ENCODE measurements around the gene PNMA8C.
"Not testable (repeated sequence)": the region's sequence is repeated elsewhere in the genome, so short reads cannot be mapped to it uniquely, and the experiment has no call there.

Gene PNMA8C

GRCh38 chr19:46411088-46411924, 17.4 kb downstream of the PNMA8C start:
- no peak for TF ChIP-seq ZNF274 (IDR thresholded peaks at IDR 0.05; ENCODE audit: low read depth, low read length)

GRCh38 chr19:46410205-46411087, 18.3 kb downstream of the PNMA8C start:
- no peak for TF ChIP-seq ZNF274 (IDR thresholded peaks at IDR 0.05; ENCODE audit: low read depth, low read length)
- H3K4me3 ChIP-seq (ENCODE audit: low read length) = no peak overlapping the region

More at GRCh38 chr19:46411088-46411924, 17.4 kb downstream of the PNMA8C start:
- H3K4me3 ChIP-seq (ENCODE audit: low read length) = no peak overlapping the region

- no peak overlapping the region for H3K4me3 ChIP-seq (ENCODE audit: low read length)
- no peak for TF ChIP-seq ZNF274 (IDR thresholded peaks at IDR 0.05; ENCODE audit: low read depth, low read length)
Measured at GRCh38 chr19:46409191-46409590, 19.5 kb downstream of the PNMA8C start.

GRCh38 chr19:46408664-46409039, 20.1 kb downstream of the PNMA8C start:
- TF ChIP-seq ZNF274 (IDR thresholded peaks at IDR 0.05; ENCODE audit: low read depth, low read length) = no peak
- H3K4me3 ChIP-seq (ENCODE audit: low read length) = no peak overlapping the region

GRCh38 chr19:46407856-46408663, 20.7 kb downstream of the PNMA8C start:
- no peak overlapping the region for H3K4me3 ChIP-seq (ENCODE audit: low read length)

GRCh38 chr19:46406976-46407375, 21.8 kb downstream of the PNMA8C start:
- H3K4me3 ChIP-seq (ENCODE audit: low read length) = no peak overlapping the region

More at GRCh38 chr19:46407856-46408663, 20.7 kb downstream of the PNMA8C start:
- TF ChIP-seq ZNF274 (IDR thresholded peaks at IDR 0.05; ENCODE audit: low read depth, low read length) = no peak

GRCh38 chr19:46404753-46405468, 23.8 kb downstream of the PNMA8C start:
- H3K4me3 ChIP-seq (ENCODE audit: low read length) = no peak overlapping the region
- no peak for TF ChIP-seq ZNF274 (IDR thresholded peaks at IDR 0.05; ENCODE audit: low read depth, low read length)

More at GRCh38 chr19:46406976-46407375, 21.8 kb downstream of the PNMA8C start:
- TF ChIP-seq ZNF274 (IDR thresholded peaks at IDR 0.05; ENCODE audit: low read depth, low read length) = no peak

- TF ChIP-seq ZNF274 (IDR thresholded peaks at IDR 0.05; ENCODE audit: low read depth, low read length) = no peak
- no peak overlapping the region for H3K4me3 ChIP-seq (ENCODE audit: low read length)
Measured at GRCh38 chr19:46404055-46404752, 24.5 kb downstream of the PNMA8C start.

GRCh38 chr19:46402725-46403124, 26.0 kb downstream of the PNMA8C start:
- H3K4me3 ChIP-seq (ENCODE audit: low read length) = no peak overlapping the region
- no peak for TF ChIP-seq ZNF274 (IDR thresholded peaks at IDR 0.05; ENCODE audit: low read depth, low read length)

GRCh38 chr19:46397801-46398479, 30.8 kb downstream of the PNMA8C start:
- not testable (repeated sequence) for H3K4me3 ChIP-seq (ENCODE audit: low read length)

GRCh38 chr19:46394402-46394797, 34.3 kb downstream of the PNMA8C start:
- no peak for TF ChIP-seq ZNF274 (IDR thresholded peaks at IDR 0.05; ENCODE audit: low read depth, low read length)
- no peak overlapping the region for H3K4me3 ChIP-seq (ENCODE audit: low read length)

Measured in GM08714 (cell line).